AML-193 (cell line): Measurements from ENCODE around the gene GLI2.

ENCODE experiments used
- DNase-seq, 2 experiments: peaks; one replicate each; lab custom pipeline; 2025; lab: John Stamatoyannopoulos, UW

Gene GLI2

DNA sequence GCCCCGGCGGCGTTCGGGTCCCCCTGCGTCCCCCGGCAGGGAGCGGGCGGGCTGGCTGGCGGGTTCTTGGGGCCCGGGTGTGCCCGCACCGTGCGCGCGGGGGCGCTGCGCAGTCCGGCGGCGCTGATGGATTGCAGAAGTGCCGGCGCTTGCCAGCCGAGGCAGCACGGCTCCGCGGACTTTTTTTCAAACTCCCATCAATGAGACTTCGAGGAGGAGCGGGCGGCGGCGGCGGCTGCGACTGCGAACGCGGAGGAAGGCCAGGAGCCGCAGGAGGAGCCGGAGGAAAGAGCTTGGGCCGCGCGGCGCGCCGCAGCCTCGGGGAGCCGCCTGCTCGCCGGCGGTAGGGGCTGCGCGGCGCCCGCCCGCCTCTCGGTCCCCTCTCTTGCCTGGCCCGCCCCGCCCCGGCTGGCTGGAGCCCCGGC is at the start of gene GLI2:
Gene GLI2, plus strand, starts transcription at position 123 of the 425 bp plus-strand sequence. CDS start 61,453 bp downstream, outside the sequence.
- no peak for DNase-seq

DNA sequence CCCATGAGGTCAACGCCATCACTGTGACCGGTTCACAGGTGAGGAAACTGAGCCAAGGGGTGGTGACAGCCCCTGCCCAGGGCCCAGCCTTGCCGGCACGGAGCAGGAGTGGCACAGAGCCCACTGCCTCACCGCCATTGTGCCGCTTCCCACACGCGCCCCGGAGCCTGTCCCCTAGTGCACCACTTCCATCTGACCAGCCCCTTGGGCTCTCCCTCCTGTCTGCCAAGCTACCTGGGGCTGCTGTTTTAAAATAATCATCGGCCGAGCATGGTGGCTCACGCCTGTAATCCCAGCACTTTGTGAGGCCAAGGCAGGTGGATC is 49.7 kb upstream of the GLI2 start:
- DNase-seq: no peak

DNA sequence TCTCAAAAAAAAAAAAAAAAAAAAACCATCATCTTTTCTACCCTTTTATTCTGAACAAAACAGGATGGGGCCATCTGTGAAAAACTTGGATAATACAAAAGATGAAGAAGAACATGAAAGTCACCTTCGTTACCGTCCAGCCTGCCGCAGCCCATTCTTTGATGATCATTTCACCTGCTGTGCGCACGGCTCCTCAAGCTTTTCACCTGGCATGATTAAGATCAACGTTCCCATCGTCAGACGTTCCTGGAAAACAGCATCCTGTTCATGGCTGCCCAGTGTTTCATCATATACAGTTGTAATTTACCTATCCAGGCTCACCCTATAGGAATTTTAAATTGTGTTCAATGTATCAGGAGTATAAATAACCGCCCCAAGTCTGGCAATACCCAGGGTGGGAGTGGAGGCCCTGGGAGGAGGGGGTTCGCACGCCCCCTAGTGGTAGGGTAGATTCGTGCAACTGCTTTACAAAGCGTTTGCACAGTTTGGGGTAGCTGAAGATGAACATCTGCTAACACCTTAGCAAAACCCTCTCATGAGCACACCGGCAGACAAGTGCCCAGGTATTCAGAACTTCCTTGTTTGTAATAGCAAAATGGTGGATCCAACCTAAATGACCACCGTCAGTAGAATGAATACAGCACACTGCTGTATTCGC is 49.0 kb upstream of the GLI2 start:
- DNase-seq: no peak

DNA sequence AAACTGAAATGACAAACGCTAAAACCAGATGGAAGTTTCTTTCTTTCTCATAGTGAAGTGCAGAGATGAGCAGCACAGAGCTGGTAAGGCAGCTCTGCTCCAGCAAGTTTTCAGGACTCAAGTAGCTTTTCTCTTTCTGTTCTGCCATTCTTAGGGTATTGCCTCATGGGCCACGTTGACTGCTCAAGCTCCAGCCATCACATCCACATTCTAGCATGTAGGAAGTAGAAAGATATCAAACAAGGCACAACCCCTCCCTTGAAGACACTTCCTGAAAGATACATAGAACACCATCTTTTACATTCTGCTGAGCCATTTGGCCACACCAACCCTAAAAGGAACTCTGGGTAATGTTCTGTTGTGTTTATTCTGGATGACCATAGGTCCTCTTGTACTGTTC is 48.5 kb upstream of the GLI2 start:
- DNase-seq: no peak

DNA sequence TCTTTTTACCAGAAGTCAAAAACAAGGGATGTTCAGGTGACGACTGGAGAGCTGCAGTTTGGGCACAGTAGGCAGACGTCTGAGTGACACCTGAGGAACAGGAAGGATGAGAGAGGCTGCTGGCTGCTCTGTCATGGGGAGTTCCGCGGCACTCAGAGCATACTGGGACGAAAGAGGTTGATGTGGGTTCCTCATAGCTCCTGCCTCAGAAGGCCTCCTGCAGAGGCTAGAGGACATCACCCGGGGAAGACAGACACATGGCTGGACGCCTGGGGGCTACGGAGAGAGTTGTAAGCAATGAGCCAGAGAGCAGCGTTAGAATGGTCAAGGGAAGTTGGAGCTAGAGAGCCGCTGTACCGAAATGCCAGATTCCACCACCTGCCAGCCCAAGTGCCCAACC is 45.1 kb upstream of the GLI2 start:
- DNase-seq: no peak

DNA sequence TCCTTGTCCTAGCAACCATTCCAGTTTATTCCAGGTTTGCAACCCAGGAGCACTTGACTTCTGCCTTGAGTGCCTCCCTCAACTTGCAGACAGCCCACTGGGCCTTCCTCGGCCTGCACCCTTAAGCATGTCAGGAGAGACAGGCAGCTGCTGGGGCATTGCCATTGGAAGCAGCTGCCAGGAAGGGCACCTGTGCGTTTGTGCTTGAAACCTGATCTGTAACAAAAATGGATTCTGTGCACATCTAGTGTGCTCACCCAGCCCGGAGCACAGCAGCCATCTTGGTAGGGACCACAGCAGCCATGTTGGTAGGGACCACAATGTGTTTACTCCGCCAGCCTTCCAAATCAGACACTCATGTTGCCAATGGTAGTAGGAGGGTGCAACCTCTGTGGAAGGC is 44.3 kb upstream of the GLI2 start:
- DNase-seq: no peak

DNA sequence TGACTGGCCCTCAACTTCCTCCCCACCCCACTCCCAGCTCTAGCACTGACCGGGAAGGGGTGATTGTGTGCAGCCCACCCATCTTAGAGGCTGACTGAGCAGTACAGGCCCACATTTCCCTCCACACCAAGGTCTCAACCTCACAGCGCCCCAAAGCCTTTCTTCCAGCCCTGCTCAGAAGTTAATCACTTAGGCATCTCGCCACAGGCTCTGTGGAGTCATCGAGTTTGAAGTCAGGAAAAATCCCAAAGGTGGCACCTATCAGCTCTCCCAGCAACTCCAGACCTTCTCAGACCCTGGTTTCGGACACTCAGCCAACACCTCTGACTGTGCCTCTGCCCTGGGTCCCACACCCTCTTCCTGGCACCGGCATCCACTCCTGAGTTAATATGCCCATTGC is 43.0 kb upstream of the GLI2 start:
- DNase-seq: no peak

DNA sequence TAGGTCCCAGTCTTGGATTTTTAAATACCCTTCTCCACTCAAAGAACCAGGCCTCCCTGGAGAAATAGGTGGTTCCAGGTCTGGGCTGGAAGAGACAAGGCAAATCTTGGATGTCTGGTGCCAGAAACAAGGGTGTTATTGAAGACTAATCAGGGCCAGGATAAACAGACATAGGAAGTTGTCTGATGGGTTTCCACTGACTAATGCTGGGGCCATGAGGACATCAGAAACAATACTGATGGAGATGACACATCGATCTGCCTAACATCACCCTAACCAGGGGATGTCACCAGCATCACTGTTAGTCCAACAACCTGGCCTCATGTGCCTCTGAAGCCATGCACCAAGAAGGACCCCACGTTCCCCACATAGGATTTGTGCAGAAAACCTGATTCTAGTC is 42.5 kb upstream of the GLI2 start:
- DNase-seq: no peak

DNA sequence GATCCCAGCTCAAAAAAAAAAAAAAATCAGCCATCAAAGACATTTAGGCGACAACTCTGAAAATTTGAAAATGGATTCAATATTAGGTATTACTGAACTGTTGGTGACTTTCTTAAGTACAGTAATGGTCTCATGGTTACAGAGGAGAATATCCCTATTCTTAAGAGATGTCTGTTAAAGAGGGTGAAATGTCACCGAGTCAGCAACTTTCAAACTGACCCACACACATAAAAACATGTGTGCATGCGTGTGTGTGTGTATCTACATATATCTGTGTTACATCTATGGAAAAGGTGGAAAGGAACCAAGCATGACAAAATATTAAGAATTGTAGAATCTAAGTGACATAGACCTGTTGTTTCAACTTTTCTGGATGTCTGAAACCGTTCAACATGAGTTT is 41.6 kb upstream of the GLI2 start:
- no peak for DNase-seq

DNA sequence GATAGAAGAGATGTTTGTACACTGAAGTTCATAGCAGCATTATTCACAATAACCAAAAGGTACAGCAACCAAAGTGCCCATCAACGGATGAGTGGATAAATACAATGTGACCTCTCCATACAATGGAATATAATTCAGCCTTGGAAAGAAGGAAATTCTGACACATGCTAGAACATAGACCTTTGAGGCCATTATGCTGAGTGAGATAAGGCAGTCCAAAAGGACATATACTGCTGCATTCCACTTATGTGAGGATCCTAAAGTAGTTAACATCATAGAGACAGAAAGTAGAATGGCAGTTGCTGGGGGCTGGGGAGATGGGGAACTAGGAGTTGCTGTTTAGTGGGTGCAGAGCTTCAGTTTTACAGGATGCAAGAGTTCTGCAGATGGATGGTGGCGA is 38.2 kb upstream of the GLI2 start:
- DNase-seq: no peak

DNA sequence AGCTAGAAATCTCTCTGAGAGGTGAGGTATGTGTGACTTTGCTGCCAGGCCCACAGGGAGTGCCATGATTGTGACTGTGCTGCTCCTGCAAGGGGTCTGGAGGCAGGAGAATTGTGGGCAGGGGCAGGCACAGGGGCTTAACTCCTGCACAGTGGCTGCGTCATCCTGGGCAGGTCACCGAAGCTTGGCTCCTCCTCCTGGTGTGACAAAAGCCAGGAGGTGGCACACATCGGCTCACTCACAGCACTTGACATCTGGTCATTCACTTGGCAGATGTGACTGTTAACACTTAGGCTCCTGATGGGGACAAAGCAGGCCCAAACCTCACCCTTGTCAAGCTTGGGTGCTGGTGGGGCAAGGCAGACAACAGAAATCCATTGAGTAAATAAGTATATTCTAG is 36.4 kb upstream of the GLI2 start:
- no peak for DNase-seq

DNA sequence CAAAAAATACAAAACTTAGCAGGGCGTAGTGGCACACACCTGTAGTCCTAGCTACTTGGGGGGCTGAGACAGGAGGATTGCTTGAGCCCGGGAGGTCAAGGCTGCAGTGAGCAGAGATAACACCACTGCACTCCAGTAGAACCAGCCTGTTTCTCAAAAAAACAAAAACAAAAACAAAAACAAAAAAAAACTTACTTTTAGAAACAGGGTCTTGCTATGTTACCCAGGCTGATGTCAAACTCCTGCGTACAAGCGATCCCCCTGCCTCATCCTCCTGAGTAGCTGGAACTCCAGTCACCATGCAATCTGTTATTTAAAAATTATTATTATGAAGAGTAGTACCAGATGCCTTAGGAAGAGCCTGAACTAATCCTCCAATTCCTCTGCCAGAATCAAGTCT is 35.0 kb upstream of the GLI2 start:
- DNase-seq: no peak

DNA sequence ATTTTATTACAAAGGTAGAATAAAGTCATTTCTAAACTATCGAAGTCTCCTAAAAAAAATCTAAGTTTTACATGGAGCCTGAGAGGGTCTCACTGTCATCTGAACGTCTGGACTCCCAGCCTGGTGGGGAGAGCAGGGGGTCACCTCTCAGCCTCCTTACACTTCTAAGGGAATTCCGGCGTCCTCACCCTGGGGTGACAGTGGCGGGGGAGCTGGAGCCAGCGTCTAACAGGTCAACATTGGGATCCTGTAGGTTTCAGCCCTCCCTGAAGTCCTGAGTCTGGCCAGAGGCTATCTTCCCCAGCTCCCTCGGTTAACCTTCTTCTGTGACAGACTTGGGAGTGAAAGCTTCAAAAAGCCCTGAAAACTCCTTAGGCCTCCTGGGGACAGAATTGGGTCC is 34.6 kb upstream of the GLI2 start:
- no peak for DNase-seq

DNA sequence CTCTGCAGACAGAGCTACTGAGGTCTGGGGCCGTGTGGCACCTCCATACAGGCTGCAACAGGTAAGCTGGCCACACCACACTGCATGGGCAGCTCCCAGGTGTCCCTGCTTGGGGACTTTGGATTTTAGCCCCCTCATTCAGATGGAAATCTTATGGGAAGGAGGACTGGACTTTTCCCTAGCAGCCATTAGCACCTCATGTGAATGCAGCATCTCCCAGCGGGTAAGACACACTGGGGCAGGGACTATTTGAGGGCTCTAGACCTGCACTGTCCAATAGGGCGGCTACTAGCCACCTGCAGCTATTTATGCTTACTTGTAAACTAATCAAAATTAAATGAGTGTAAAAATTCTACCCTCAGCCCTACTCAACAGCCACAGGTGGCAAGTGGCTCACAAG is 34.2 kb upstream of the GLI2 start:
- DNase-seq: no peak

DNA sequence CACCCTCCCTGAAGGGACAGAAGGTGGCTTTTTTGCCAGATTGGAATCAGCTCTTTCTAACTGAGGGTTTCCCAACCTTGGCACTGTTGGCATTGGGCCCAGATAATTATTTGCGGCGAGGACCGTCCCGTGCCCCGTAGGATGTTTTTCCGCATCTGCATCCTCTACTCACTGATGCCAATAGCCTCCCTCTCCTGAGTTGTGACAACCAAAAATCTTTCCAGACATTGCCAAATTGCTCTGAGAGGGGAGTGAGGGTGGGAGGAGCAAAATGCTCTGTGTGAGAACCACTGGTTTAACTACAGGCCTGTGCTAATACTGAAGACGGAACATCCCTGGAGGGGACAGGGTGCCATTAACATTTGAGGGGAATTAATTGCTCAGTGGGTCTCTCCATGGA is 33.6 kb upstream of the GLI2 start:
- no peak for DNase-seq

DNA sequence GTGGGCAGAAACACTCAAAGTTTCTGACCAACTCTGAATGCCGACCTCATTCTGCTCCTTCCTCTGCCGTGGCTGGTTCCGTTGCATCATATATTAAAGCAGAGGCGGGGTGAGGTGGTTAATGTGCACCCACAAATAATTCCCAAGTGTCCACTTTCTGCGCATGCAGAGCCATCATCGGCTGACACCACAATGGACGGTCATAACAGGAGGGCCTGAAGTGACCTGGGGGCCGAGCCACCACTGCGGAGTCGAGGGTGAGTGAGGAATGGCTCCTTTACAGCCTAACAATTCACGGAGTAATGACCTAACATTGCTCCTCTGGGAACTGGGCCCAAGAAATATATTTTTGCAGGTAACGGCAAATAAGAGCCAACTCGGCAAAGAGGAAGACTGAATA is 32.9 kb upstream of the GLI2 start:
- no peak for DNase-seq

DNA sequence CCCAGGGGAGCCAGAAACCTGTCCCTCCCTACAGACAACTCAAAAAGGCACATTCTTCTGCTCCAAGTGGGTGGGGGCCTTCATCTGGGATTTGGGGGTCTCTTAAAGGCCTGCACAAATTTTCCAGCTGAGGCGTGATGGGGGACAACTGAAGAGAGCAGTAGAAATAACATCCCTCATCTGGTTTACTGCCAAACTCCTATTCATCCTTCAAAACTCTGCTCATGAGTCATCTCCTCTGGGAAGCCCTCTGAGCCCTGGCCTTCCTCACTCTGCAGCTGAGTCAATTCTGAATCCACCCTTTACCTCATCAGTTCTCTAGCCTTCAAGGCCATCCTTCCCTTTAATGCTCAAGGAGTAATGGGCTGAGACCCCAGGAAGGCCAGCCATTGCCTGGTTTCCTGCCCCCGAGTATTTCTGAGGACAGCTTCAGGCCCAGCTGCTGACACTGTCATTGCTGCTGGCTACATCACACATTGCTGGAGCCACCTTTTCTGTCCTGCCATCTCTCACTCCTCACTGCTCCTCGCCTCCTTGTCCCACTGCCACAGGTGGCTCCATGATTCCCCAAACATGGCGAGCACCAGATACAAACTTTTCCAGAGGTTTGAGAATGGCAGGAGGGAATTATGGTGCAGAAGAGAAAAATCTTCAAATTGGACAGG is 32.2 kb upstream of the GLI2 start:
- DNase-seq: no peak

DNA sequence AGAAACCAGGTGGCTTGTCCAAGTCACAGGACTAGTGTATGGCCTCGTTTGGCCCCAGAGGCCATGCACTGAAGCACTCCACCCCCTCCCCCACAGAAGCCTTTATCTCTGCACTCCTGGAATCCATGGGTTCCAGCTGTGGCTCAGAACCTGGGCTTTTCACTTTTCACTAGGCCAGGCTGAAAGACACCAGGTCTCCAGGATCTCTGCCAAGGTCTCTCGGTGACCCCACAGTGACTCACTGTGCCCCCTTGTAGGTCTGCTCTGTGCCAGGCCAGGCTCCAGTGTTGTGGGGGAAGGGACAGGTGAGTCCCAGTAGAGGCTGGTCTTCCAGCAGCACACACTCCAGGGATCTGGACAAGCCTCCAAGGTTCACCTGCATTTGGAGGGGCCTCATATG is 31.0 kb upstream of the GLI2 start:
- DNase-seq: no peak

DNA sequence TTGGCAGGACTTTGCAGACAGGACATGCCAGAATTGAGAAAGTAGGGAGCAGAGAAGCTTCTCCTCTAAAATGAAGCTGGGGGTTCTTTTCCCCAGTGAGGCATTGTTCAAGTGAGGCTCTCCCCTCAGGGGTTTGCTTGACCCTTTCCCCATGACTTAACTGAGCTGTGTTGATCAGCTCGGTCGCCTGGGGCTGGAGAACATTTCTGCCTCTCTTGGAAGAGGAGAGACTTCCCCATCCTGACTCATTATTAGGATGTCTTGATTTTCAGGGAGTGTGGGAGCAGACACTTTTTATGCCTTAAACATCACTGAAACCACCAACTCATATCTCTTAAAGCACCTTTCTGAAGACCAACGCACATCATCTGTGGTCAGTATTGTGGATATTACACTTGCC is 27.9 kb upstream of the GLI2 start:
- DNase-seq: no peak

DNA sequence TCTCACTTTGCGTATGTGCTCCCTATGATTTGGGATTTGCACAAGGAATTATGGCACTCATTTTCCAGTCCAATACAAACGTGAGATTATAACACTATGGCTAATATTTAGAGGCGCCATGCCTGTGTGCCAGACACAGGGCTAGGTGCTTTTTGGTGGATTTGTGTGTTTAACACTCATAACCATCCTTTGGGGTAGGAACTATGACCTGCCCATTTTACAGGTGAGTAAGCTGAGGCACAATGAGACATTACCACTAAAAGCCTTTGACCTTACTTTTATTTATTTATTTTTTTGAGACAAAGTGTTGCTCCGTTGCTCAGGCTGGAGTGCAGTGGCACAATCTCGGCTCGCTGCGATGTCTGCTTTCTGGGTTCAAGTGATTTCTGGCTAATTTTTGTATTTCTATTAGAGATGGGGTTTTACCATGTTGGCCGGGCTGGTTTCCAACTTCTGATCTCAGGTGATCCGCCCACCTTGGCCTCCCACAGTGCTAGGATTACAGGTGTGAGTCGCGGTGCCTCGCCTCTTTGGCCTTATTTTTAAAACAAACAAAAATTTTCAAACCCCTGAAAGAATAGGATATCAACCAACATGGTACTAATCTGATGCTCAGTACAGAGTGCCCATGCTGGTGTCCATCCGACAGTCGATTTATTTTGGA is 26.6 kb upstream of the GLI2 start:
- no peak for DNase-seq

DNA sequence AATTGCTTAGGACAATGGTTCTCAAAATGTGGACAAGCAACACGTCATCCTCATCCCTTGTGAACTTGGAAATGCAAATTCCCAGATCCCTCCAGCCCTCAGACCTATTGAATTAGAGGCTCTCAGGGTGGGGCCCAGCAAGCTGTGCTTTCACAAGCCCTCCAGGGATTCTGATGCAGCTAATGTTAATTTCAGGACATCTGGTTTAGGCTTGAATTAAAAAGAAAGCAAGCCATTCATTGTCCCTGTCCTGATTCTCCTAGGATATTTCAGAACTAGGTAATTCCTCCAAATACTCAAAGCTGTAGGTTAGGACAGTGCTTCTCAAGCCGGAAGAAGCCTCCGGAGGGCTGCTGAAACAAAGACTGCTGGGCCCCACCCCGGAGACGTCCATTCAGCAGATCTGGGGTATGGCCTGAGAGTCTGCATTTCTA is 26.0 kb upstream of the GLI2 start:
- no peak for DNase-seq

DNA sequence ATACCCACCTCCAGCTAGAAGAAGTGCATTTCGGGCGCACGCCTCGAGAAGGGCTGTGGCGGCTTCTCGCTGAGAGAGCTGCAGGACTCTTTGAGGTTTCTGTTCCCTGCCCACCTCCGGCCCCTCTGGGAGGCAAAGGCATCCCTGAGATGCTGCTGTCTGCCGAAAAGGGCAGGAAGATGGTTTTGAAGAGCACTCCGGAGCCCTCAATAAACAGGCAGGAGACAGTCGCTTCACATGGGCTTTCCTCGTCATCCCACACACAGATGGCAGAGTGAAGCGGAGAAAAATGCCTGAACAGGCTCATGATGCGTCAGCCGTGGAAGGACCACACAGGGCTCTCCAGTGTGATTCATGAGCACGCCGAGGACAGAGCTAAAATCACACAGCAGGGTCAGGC is 25.4 kb upstream of the GLI2 start:
- no peak for DNase-seq

DNA sequence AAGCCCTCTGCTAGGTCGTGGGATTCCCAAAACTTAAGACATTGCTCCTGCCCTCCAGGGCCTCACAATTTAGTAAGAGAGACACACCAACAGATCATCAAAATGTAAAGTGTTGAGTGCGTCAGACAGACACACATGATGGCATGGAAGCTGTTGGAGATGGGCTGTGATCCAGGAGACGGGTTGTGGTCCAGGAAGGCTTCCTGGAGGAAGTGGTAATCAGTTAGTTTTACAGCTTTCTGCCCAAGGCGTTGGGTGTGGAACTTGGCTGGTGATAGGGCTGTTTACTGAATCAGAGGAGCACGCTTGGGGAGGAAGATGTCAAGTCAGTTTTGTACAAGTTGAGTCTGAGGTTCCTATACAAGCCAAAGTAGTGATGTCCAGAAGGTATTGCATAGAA is 24.0 kb upstream of the GLI2 start:
- DNase-seq: no peak

DNA sequence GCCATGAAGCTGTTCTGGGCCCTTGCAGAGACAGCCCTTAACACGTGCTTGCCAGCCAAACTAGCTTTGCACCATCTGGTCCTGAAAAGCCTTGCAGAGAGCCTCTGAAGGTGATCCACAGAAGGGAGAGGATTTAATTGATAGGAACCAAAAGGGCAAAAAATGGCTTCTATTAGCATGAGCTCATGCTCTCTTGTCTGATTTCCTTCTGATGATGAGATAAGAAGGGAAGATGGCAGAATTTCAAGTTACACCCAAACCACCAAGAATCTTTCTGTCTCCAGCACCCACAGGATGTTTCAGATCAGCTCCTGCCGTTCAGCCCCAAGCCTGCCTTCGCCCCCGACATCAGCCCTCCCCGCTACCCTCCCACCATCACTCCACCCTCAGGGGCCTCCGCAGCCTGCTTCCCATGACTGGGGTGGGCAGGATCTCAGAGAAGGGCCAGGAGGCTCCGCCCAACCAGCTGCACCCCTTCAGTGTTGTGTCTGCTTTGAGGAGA is 23.4 kb upstream of the GLI2 start:
- DNase-seq: no peak
